HEK293 (cell line): Measurements from ENCODE around the gene PFN2.

Experiments
- HOXA7 ChIP-seq: sonication (generic); formaldehyde crosslinking; IDR thresholded peaks from 2 replicates; pipeline ENCODE4 v1.8.1; 2022; ENCODE audit warnings: missing genetic modification reagents, borderline replicate concordance
- MEIS1 ChIP-seq: sonication (generic); formaldehyde crosslinking; IDR thresholded peaks from 2 replicates; pipeline ENCODE4 v1.8.1; 2022; ENCODE audit warnings: missing genetic modification reagents, mild to moderate bottlenecking, borderline replicate concordance
- ZNF140 ChIP-seq: fragments of 450-650 bp; formaldehyde crosslinking; IDR thresholded peaks from 2 replicates; pipeline ENCODE4 v1.5.1; 2016; ENCODE audit warnings: missing biosample characterization, missing genetic modification characterization
- ZNF239 ChIP-seq: fragments of 450-650 bp; formaldehyde crosslinking; IDR thresholded peaks from 2 replicates; pipeline ENCODE4 v1.5.1; 2016; ENCODE audit warnings: missing biosample characterization, missing genetic modification characterization
- ZNF585B ChIP-seq: fragments of 450-650 bp; formaldehyde crosslinking; IDR thresholded peaks from 2 replicates; pipeline ENCODE4 v1.5.1; 2016; ENCODE audit warnings: missing biosample characterization, missing genetic modification characterization
- ZNF670 ChIP-seq: fragments of 450-650 bp; formaldehyde crosslinking; IDR thresholded peaks from 2 replicates; pipeline ENCODE4 v1.5.1; 2016; ENCODE audit warnings: missing biosample characterization, missing genetic modification characterization, low read depth
- ZNF747 ChIP-seq: fragments of 450-650 bp; formaldehyde crosslinking; IDR thresholded peaks from 2 replicates; pipeline ENCODE4 v1.5.1; 2016; ENCODE audit warnings: missing biosample characterization, missing genetic modification characterization
- ZNF843 ChIP-seq: fragments of 450-650 bp; formaldehyde crosslinking; IDR thresholded peaks from 2 replicates; pipeline ENCODE4 v1.5.1; 2016; ENCODE audit warnings: missing biosample characterization, missing genetic modification characterization
- ZSCAN16 ChIP-seq: fragments of 450-650 bp; formaldehyde crosslinking; IDR thresholded peaks from 2 replicates; pipeline ENCODE4 v1.5.1; 2016; ENCODE audit warnings: missing biosample characterization, missing genetic modification characterization
- TF ChIP-seq, protein P1 (sequence below): fragments of 450-650 bp; formaldehyde crosslinking; IDR thresholded peaks from 2 replicates; pipeline ENCODE4 v1.5.1; 2016; ENCODE audit warnings: missing biosample characterization, missing genetic modification characterization, borderline replicate concordance
- TF ChIP-seq, protein P2 (sequence below): fragments of 450-650 bp; formaldehyde crosslinking; conservative IDR thresholded peaks from 2 replicates; pipeline ENCODE4 v1.5.1; 2016; ENCODE audit warnings: low read depth, missing biosample characterization, missing genetic modification characterization
- TF ChIP-seq, protein P3 (sequence below): fragments of 450-650 bp; formaldehyde crosslinking; IDR thresholded peaks from 2 replicates; pipeline ENCODE4 v1.5.1; 2017; ENCODE audit warnings: missing biosample characterization, missing genetic modification characterization
- TF ChIP-seq, protein P4 (sequence below): fragments of 450-650 bp; formaldehyde crosslinking; optimal IDR thresholded peaks from 2 replicates; pipeline ENCODE3; 2016; ENCODE audit warnings: missing biosample characterization, mild to moderate bottlenecking, missing genetic modification characterization

DNA sequence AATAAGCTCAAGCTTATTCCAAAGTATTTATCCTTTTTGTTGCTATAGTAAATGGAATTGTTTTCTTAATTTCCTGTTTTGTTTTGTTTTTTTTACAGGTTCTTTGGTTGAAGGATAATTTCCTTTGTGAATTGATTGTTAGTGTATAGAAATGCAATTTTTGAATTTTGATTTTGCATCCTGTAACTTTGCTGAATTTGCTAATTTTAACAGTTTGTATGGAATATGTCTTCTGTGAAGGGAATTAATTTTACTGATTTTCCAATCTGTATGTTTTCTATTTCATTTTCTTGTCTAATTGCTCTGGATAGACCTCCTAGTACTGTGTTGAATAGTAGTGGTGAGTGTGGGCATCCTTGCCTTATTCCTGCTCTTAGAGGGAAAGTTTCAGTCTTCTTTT lies 28.3 kb downstream of the PFN2 start:
- no peak for TF ChIP-seq ZNF585B (tag by site-specific recombination)
- TF ChIP-seq ZSCAN16: no peak
- no peak for TF ChIP-seq ZNF747 (tag by site-specific recombination)
- TF ChIP-seq ZNF670: no peak
- no peak for TF ChIP-seq ZNF140 (tag by site-specific recombination)
- TF ChIP-seq, protein P1, sequence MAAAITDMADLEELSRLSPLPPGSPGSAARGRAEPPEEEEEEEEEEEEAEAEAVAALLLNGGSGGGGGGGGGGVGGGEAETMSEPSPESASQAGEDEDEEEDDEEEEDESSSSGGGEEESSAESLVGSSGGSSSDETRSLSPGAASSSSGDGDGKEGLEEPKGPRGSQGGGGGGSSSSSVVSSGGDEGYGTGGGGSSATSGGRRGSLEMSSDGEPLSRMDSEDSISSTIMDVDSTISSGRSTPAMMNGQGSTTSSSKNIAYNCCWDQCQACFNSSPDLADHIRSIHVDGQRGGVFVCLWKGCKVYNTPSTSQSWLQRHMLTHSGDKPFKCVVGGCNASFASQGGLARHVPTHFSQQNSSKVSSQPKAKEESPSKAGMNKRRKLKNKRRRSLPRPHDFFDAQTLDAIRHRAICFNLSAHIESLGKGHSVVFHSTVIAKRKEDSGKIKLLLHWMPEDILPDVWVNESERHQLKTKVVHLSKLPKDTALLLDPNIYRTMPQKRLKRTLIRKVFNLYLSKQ: no peak
- TF ChIP-seq, protein P2, sequence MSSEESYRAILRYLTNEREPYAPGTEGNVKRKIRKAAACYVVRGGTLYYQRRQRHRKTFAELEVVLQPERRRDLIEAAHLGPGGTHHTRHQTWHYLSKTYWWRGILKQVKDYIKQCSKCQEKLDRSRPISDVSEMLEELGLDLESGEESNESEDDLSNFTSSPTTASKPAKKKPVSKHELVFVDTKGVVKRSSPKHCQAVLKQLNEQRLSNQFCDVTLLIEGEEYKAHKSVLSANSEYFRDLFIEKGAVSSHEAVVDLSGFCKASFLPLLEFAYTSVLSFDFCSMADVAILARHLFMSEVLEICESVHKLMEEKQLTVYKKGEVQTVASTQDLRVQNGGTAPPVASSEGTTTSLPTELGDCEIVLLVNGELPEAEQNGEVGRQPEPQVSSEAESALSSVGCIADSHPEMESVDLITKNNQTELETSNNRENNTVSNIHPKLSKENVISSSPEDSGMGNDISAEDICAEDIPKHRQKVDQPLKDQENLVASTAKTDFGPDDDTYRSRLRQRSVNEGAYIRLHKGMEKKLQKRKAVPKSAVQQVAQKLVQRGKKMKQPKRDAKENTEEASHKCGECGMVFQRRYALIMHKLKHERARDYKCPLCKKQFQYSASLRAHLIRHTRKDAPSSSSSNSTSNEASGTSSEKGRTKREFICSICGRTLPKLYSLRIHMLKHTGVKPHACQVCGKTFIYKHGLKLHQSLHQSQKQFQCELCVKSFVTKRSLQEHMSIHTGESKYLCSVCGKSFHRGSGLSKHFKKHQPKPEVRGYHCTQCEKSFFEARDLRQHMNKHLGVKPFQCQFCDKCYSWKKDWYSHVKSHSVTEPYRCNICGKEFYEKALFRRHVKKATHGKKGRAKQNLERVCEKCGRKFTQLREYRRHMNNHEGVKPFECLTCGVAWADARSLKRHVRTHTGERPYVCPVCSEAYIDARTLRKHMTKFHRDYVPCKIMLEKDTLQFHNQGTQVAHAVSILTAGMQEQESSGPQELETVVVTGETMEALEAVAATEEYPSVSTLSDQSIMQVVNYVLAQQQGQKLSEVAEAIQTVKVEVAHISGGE (tag by site-specific recombination): no peak
- TF ChIP-seq ZNF239 (tag by site-specific recombination): no peak
- TF ChIP-seq, protein P3, sequence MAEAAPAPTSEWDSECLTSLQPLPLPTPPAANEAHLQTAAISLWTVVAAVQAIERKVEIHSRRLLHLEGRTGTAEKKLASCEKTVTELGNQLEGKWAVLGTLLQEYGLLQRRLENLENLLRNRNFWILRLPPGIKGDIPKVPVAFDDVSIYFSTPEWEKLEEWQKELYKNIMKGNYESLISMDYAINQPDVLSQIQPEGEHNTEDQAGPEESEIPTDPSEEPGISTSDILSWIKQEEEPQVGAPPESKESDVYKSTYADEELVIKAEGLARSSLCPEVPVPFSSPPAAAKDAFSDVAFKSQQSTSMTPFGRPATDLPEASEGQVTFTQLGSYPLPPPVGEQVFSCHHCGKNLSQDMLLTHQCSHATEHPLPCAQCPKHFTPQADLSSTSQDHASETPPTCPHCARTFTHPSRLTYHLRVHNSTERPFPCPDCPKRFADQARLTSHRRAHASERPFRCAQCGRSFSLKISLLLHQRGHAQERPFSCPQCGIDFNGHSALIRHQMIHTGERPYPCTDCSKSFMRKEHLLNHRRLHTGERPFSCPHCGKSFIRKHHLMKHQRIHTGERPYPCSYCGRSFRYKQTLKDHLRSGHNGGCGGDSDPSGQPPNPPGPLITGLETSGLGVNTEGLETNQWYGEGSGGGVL: no peak
- TF ChIP-seq HOXA7 (CRISPR knock-in tag): no peak
- no peak for TF ChIP-seq MEIS1 (CRISPR knock-in tag)
- no peak for TF ChIP-seq ZNF843 (tag by site-specific recombination)
- TF ChIP-seq, protein P4, sequence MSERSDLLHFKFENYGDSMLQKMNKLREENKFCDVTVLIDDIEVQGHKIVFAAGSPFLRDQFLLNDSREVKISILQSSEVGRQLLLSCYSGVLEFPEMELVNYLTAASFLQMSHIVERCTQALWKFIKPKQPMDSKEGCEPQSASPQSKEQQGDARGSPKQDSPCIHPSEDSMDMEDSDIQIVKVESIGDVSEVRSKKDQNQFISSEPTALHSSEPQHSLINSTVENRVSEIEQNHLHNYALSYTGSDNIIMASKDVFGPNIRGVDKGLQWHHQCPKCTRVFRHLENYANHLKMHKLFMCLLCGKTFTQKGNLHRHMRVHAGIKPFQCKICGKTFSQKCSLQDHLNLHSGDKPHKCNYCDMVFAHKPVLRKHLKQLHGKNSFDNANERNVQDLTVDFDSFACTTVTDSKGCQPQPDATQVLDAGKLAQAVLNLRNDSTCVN (tag by site-specific recombination): no peak
